Heart left ventricle (tissue), 16 donors: Measurements from ENCODE around the gene MKNK1. TPM values are rescaled to one million over a fixed set of nuclear protein-coding genes. Genes with fewer than 3 reads are reported as not detected.

Source experiments
- ATAC-seq, 4 donors: fragments of 200-7000 bp; cut with Tn5 transposase; one replicate each; pipeline ENCODE4 v1.9.1; 2020 to 2022; ENCODE audit warnings: moderate library complexity in 4 of 4, mild to moderate bottlenecking in 3 of 4, moderate number of reproducible peaks in 1 of 4
- DNase-seq, 5 donors: peaks; one replicate each; pipeline ENCODE4 v3.0.0-alpha.2; 2020
- H3K27ac ChIP-seq, 12 donors: fragments of 200-600 bp; sonication (generic) in 4 of 12; one replicate each; pipeline versions ENCODE4 v1.5.0 to v1.8.0; 2016 to 2022; ENCODE audit warnings: mild to moderate bottlenecking in 2 of 12
- H3K27me3 ChIP-seq, 9 donors: fragments of 200-600 bp; sonication (generic) in 2 of 9; one replicate each; pipeline versions ENCODE4 v1.5.1 to v1.8.0; 2016 to 2022; ENCODE audit warnings: mild to moderate bottlenecking in 3 of 9
- H3K36me3 ChIP-seq, 9 donors: fragments of 200-600 bp; sonication (generic) in 2 of 9; one replicate each; pipeline versions ENCODE4 v1.5.0 to v1.8.0; 2018 to 2022; ENCODE audit warnings: mild to moderate bottlenecking in 2 of 9
- H3K4me1 ChIP-seq, 12 donors: fragments of 200-600 bp; sonication (generic) in 4 of 12; one replicate each; pipeline versions ENCODE4 v1.5.0 to v1.8.0; 2016 to 2022; ENCODE audit warnings: mild to moderate bottlenecking in 3 of 12
- H3K4me3 ChIP-seq, 12 donors: fragments of 200-600 bp; sonication (generic) in 4 of 12; one replicate each; pipeline versions ENCODE4 v1.5.0 to v1.8.0; 2017 to 2022; ENCODE audit warnings: mild to moderate bottlenecking in 9 of 12, moderate library complexity in 4 of 12
- H3K9me3 ChIP-seq, 12 donors: fragments of 200-600 bp; sonication (generic) in 4 of 12; one replicate each; pipeline versions ENCODE4 v1.5.0 to v1.8.0; 2016 to 2022; ENCODE audit warnings: mild to moderate bottlenecking in 1 of 12
- CTCF ChIP-seq, 12 donors: fragments of 200-600 bp; sonication (generic) in 4 of 12; IDR thresholded peaks; one replicate each; pipeline versions ENCODE4 v1.5.0 to v1.8.0; 2018 to 2022; ENCODE audit warnings: antibody characterized with exemption in 12 of 12, mild to moderate bottlenecking in 5 of 12
- POLR2A ChIP-seq, 2 donors: fragments of 450-650 bp; IDR thresholded peaks; one replicate each; pipeline ENCODE4 v1.6.1; 2017; ENCODE audit warnings: antibody characterized with exemption in 2 of 2, mild to moderate bottlenecking in 2 of 2, moderate library complexity in 2 of 2
- WGBS, 4 donors: extraction: QIAGEN DNeasy Blood & Tissue Kit in 2 of 4; methylation state at CpG; one replicate each; pipeline versions ENCODE4 v1.1.5 to v1.1.7; 2013 to 2018; 5-methylcytosine and 5-hydroxymethylcytosine counted together
- intact Hi-C, 10 donors: fragments of 100-400 bp; cut with DNase I; formaldehyde crosslinking; loops; one replicate each; pipeline versions ENCODE4 v1.11.1 to v1.14.2; 2022
- polyA plus RNA-seq, 2 donors: library from polyadenylated mRNA; stranded (reverse); fragments of 200-250 nt; gene quantifications; one replicate each; pipeline ENCODE4 v1.2.3, GENCODE V29; 2013
- total RNA-seq, 9 donors: library from RNA; depleted of rRNA in 2 of 9; stranded (reverse); fragments of >200 nt in 2 of 9; fragmentation: NEBNext Ultra II Directional in 3 of 9; extraction: Animal tissue kit (Norgen Biotek cat#: 25700) in 3 of 9; gene quantifications; one replicate each; pipeline versions ENCODE4 v1.1.0 to v1.2.4, GENCODE V29; 2016 to 2023
- donor health status: ischemic (EF 13 %, LVEDD 7.1; RV severe dilation, severe dysfunction).
- donor health status: healthy with polysubstance abuse.
- donor health status: DM: no; HTN: yes; CAD: no.
- donor health status: DM: no; HTN: no; CAD: no.
- donor health status: ischemic (EF 25% LVEDD 6.9; RV normal size, moderate dysfunction).
- donor health status: ischemic (EF 25% LVEDD 5.7; RV mildly dilated, moderate dysfunction).
- donor health status: healthy.
- donor health status: DM: yes; HTN: yes; CAD: no.
- donor health status: ischemic (EF 35%, LVEDD 5.7; RV mildly dilated, moderate dysfunction).
- donor health status: nonischemic (EF 11% LVEDD 7.7; RV severe dilation, severe dysfunction).
- donor health status: DM: yes; HTN: yes; CAD: no.
- donor health status: PGD.
- donor health status: ischemic (EF 29% LVEDD 5.4; RV normal size, mild dysfunction).
- donor health status: nonischemic (EF 23%, LVEDD 6.1; RV moderate dilation, normal function).

MKNK1 gene
- total and polyA plus RNA-seq, 11 donors, result 23.1 to 77.6 (median 35.3) TPM

GRCh38 chr1:46525253-46525983 is 78.7 kb downstream of the MKNK1 start:
- H3K4me3 ChIP-seq, result no peak overlapping the region
- intact Hi-C loops, result loop anchor here in 4 of 10 donors (5.0 to 10.0 kb wide), 2 partner anchors 48 to 51 kb away; no protein-coding TSS in a partner anchor
- DNase-seq, result peak in 1 of 5 donors; percentile 49
- no peaks in the 10 kb centered on the region for H3K9me3 ChIP-seq
- peaks cover 0 to 16% (median 1%) of the 10 kb centered on the region in 12 donors for H3K4me1 ChIP-seq
- H3K27ac ChIP-seq, result no peak overlapping the region
- no peak for TF ChIP-seq POLR2A (IDR thresholded peaks at IDR 0.05)
- TF ChIP-seq CTCF (IDR thresholded peaks at IDR 0.05), result no peak
- no peaks in the 10 kb centered on the region for H3K36me3 ChIP-seq
- ATAC-seq, result no peak
- WGBS, 4 donors, result 56 to 69% (median 60%) methylated on average over 13 of the region's 13 CpGs
- peaks cover 0 to 50% (median 17%) of the 10 kb centered on the region in 9 donors for H3K27me3 ChIP-seq

GRCh38 chr1:46524843-46525242 is 79.2 kb downstream of the MKNK1 start:
- Histone ChIP-seq H3K27ac (no peak overlapping the region), H3K9me3 (no peaks in the 10 kb centered on the region), H3K4me3 (no peak overlapping the region), H3K27me3 (peaks cover 0 to 44% (median 14%) of the 10 kb centered on the region in 9 donors), H3K4me1 (peaks cover 0 to 16% (median 1%) of the 10 kb centered on the region in 12 donors), H3K36me3 (no peaks in the 10 kb centered on the region)
- 70 to 76% (median 73%) methylated on average over 5 of the region's 5 CpGs for WGBS, 4 donors
- intact Hi-C loops, result loop anchor here in 4 of 10 donors (5.0 to 10.0 kb wide), 2 partner anchors 48 to 50 kb away; no protein-coding TSS in a partner anchor
- TF ChIP-seq POLR2A (IDR thresholded peaks at IDR 0.05), result no peak
- TF ChIP-seq CTCF (IDR thresholded peaks at IDR 0.05), result no peak
- no peak for ATAC-seq
- peak in 1 of 5 donors; percentile 16 for DNase-seq

- ATAC-seq, result peak in 1 of 4 donors; percentile 14
- intact Hi-C loops, result loop anchor here in 1 of 10 donors (10.0 kb wide), 1 partner anchor 49 kb away; no protein-coding TSS in a partner anchor
- TF ChIP-seq POLR2A (IDR thresholded peaks at IDR 0.05) (no peak), CTCF (IDR thresholded peaks at IDR 0.05) (no peak)
- no peaks in the 10 kb centered on the region for H3K9me3 ChIP-seq
- H3K36me3 ChIP-seq, result no peaks in the 10 kb centered on the region
- peak in 1 of 5 donors; percentile 60 for DNase-seq
- H3K27ac ChIP-seq, result no peak overlapping the region
- H3K4me3 ChIP-seq, result no peak overlapping the region
- H3K4me1 ChIP-seq, result peaks cover 0 to 16% (median 1%) of the 10 kb centered on the region in 12 donors
- peaks cover 1 to 49% (median 15%) of the 10 kb centered on the region in 9 donors for H3K27me3 ChIP-seq
- WGBS, 4 donors, result 79 to 95% (median 87%) methylated on average over 7 to 11 of the region's 11 CpGs
Observed at GRCh38 chr1:46523496-46524353, 80.3 kb downstream of the MKNK1 start.

DNA sequence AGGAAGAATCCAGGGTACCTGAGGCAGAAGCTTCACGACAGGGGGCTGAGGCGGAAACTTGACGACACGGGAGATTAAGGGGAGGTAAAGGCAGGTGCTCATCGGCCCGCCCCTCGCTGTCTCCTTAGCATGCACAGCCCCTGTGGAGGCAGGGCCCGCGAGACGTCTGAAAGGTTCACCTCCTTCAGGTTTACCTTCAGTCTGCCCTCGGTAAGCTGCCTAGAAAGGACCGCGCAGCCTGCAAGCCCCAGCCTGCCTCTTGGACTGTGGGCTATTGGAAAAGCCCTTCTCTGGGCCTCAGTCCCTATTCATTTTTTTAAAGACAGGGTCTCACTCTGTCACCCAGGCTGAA is 81.1 kb downstream of the MKNK1 start:
- no peaks in the 10 kb centered on the region for H3K36me3 ChIP-seq
- no peak overlapping the region for H3K4me3 ChIP-seq
- ATAC-seq, result no peak
- no peak overlapping the region for H3K27ac ChIP-seq
- H3K27me3 ChIP-seq, result peaks cover 9 to 53% (median 17%) of the 10 kb centered on the region in 9 donors
- TF ChIP-seq POLR2A (IDR thresholded peaks at IDR 0.05) (no peak), CTCF (IDR thresholded peaks at IDR 0.05) (no peak)
- intact Hi-C loops, result loop anchor here in 1 of 10 donors (10.0 kb wide), 1 partner anchor 48 kb away; no protein-coding TSS in a partner anchor
- H3K9me3 ChIP-seq, result no peaks in the 10 kb centered on the region
- 65 to 72% (median 67%) methylated on average over 13 of the region's 13 CpGs for WGBS, 4 donors
- peaks cover 0 to 16% (median 1%) of the 10 kb centered on the region in 12 donors for H3K4me1 ChIP-seq
- DNase-seq, result peak in 1 of 5 donors; percentile 35
